Body of pancreas (tissue), 4 donors: Measurements from ENCODE around the gene HELQ. TPM values are rescaled to one million over a fixed set of nuclear protein-coding genes. Genes with fewer than 3 reads are reported as not detected.
A peak's percentile ranks its signal among the peaks of the same experiment; 100 is the strongest.
"Not testable (repeated sequence)": the region's sequence is repeated elsewhere in the genome, so short reads cannot be mapped to it uniquely, and the experiment has no call there.

Source experiments
- ATAC-seq: fragments of 150-250 bp; one replicate; pipeline ENCODE4 v1.9.1; 2016
- DNase-seq, 4 donors: peaks; one replicate each; pipeline ENCODE4 v3.0.0-alpha.2; 2019
- H3K27ac ChIP-seq, 4 donors: fragments of 200-600 bp; sonication (generic); 1 replicate in 3 of 4; 2 replicates in 1 of 4; pipeline versions ENCODE4 v1.5.1 to v1.6.1; 2016 to 2019; ENCODE audit warnings: mild to moderate bottlenecking in 1 of 4, mixed read lengths in 1 of 4, moderate library complexity in 1 of 4
- H3K27me3 ChIP-seq, 2 donors: fragments of 200-600 bp; sonication (generic); one replicate each; pipeline ENCODE4 v1.6.0; 2016; ENCODE audit warnings: mild to moderate bottlenecking in 1 of 2
- H3K36me3 ChIP-seq, 2 donors: fragments of 200-600 bp; sonication (generic); replicated peaks in 1 of 2; 2 replicates each; pipeline ENCODE4 v1.5.1; 2016; ENCODE audit warnings: low read depth in 2 of 2; ENCODE audit not compliant: insufficient read depth in 1 of 2
- H3K4me1 ChIP-seq: fragments of 200-600 bp; sonication (generic); one replicate; pipeline ENCODE4 v1.6.0; 2016
- H3K4me3 ChIP-seq, 2 donors: fragments of 200-600 bp; sonication (generic); 1 replicate in 1 of 2; 2 replicates in 1 of 2; pipeline ENCODE4 v1.5.1; 2016 to 2019
- H3K9me3 ChIP-seq, 3 donors: fragments of 200-600 bp; sonication (generic); 1 replicate in 2 of 3; 2 replicates in 1 of 3; pipeline ENCODE4 v1.5.1; 2016
- POLR2A ChIP-seq, 3 donors: fragments of 450-650 bp; IDR thresholded peaks; one replicate each; pipeline ENCODE4 v1.6.1; 2016; ENCODE audit warnings: antibody characterized with exemption in 3 of 3, mild to moderate bottlenecking in 2 of 3
- WGBS, 2 donors: methylation state at CpG; one replicate each; pipeline ENCODE4 v1.1.5; 2017; 5-methylcytosine and 5-hydroxymethylcytosine counted together
- intact Hi-C: fragments of 100-400 bp; cut with DNase I; formaldehyde crosslinking; loops from one replicate; pipeline ENCODE4 v1.15.1; 2023
- total RNA-seq, 2 donors: library from RNA; depleted of rRNA; stranded (reverse); fragments of >200 nt; gene quantifications; one replicate each; pipeline ENCODE4 v1.1.0, GENCODE V29; 2016
- TF ChIP-seq, protein P1 (sequence below), 7 experiments: fragments of 450-650 bp in 4 of 7; fragments of 200-600 bp in 3 of 7; sonication (generic) in 3 of 7; IDR thresholded peaks; one replicate each; pipeline ENCODE4 v1.5.1; 2016 to 2019; ENCODE audit warnings: antibody characterized with exemption in 7 of 7

HELQ gene
- total RNA-seq, 2 donors from 2014 or later, result 14.0 to 24.4 TPM

DNA sequence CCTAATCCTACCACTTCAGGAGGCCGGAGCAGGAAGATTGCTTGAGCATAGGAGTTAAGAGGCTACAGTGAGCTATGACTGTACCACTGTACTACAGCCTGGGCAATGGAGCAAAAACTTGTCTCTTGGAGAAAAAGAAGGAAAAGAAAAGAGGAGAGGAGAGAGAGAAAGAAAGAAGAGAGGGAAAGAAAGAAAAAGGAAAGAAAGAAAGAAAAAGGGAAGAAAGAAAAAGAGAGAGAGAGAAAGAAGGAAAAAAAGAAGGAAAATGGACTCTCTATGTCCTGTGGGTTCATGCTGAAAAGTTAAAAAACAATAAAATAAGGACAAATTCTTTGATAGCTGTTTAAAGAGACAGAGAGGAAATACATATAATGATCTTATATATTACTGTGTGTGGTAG is 42.6 kb upstream of the HELQ start:
- H3K4me3 ChIP-seq, result no peak overlapping the region
- H3K36me3 ChIP-seq, result no peaks in the 10 kb centered on the region
- no peak overlapping the region for H3K27ac ChIP-seq
- DNase-seq (no peak), ATAC-seq (no peak)
- H3K27me3 ChIP-seq, result no peaks in the 10 kb centered on the region
- H3K4me1 ChIP-seq, result no peaks in the 10 kb centered on the region
- TF ChIP-seq, protein P1, sequence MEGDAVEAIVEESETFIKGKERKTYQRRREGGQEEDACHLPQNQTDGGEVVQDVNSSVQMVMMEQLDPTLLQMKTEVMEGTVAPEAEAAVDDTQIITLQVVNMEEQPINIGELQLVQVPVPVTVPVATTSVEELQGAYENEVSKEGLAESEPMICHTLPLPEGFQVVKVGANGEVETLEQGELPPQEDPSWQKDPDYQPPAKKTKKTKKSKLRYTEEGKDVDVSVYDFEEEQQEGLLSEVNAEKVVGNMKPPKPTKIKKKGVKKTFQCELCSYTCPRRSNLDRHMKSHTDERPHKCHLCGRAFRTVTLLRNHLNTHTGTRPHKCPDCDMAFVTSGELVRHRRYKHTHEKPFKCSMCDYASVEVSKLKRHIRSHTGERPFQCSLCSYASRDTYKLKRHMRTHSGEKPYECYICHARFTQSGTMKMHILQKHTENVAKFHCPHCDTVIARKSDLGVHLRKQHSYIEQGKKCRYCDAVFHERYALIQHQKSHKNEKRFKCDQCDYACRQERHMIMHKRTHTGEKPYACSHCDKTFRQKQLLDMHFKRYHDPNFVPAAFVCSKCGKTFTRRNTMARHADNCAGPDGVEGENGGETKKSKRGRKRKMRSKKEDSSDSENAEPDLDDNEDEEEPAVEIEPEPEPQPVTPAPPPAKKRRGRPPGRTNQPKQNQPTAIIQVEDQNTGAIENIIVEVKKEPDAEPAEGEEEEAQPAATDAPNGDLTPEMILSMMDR (IDR thresholded peaks at IDR 0.05), result no peak
- no peak for TF ChIP-seq POLR2A (IDR thresholded peaks at IDR 0.05)
- WGBS, 2 donors, result 80 to 86% methylated on average over 1 of the region's 1 CpG
- no peaks in the 10 kb centered on the region for H3K9me3 ChIP-seq
- intact Hi-C loops, result no loop called here

GRCh38 chr4:83496085-83496917 is 40.7 kb upstream of the HELQ start:
- DNase-seq, H3K4me3 ChIP-seq, H3K27me3 ChIP-seq, H3K27ac ChIP-seq, H3K9me3 ChIP-seq, H3K4me1 ChIP-seq, H3K36me3 ChIP-seq, intact Hi-C loops, ATAC-seq: not testable (repeated sequence)
- WGBS, 2 donors, result 79 to 84% methylated on average over 7 to 8 of the region's 8 CpGs

- no peaks in the 10 kb centered on the region for H3K4me1 ChIP-seq
- ATAC-seq (no peak), DNase-seq (no peak)
- H3K27ac ChIP-seq, result no peak overlapping the region
- no peaks in the 10 kb centered on the region for H3K27me3 ChIP-seq
- H3K36me3 ChIP-seq, result no peaks in the 10 kb centered on the region
- TF ChIP-seq, protein P1 (IDR thresholded peaks at IDR 0.05), result peak; percentile 14 to 66 (median 50)
- TF ChIP-seq POLR2A (IDR thresholded peaks at IDR 0.05), result no peak
- intact Hi-C loops, result no loop called here
- H3K9me3 ChIP-seq, result no peaks in the 10 kb centered on the region
- H3K4me3 ChIP-seq, result no peak overlapping the region
- WGBS, 2 donors, result 3% methylated on average over 1 of the region's 1 CpG
Observed at GRCh38 chr4:83490876-83491450, 35.3 kb upstream of the HELQ start.

DNA sequence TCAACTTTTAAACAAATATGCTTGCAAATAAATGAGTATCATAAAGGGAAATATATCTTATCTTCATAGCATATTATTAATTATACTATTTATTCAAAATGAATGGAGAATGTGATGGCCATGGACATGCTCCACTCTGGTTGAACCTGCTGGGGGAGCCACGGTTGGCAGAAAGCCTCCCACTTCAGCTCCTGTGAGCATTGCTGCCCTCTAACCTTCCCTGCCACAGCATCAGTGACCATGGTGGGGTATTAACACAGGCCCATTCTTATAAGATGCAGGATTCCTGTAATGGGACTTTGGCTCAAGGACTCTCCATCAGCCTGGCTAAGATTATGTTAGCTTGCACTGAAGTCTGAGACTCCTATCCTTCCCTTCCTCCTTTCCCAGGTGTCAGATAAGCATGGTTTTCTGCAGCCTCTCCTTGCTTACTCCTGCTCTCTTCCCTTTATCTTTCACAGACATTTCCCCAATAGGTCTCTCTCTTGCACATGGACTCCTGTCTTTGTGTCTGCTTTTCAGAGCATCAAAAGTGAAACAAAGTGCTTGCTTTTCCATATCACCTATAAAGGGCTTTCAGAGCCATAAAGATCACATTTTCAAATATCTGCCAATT is 34.2 kb upstream of the HELQ start:
- Histone ChIP-seq H3K27me3 (no peaks in the 10 kb centered on the region), H3K27ac (no peak overlapping the region), H3K9me3 (no peaks in the 10 kb centered on the region), H3K36me3 (no peaks in the 10 kb centered on the region), H3K4me3 (no peak overlapping the region), H3K4me1 (peaks cover 4% of the 10 kb centered on the region)
- ATAC-seq (no peak), DNase-seq (no peak)
- 4 to 21% methylated on average over 1 of the region's 1 CpG for WGBS, 2 donors
- intact Hi-C loops, result no loop called here
- TF ChIP-seq, protein P1 (IDR thresholded peaks at IDR 0.05), result no peak
- no peak for TF ChIP-seq POLR2A (IDR thresholded peaks at IDR 0.05)

- WGBS, 2 donors, result 71 to 77% methylated on average over 3 of the region's 3 CpGs
Observed at GRCh38 chr4:83486457-83487129, 31.0 kb upstream of the HELQ start.

More at GRCh38 chr4:83486457-83487129, 31.0 kb upstream of the HELQ start:
- Histone ChIP-seq H3K9me3 (no peaks in the 10 kb centered on the region), H3K27ac (no peak overlapping the region), H3K36me3 (no peaks in the 10 kb centered on the region), H3K4me1 (peaks cover 9% of the 10 kb centered on the region), H3K27me3 (no peaks in the 10 kb centered on the region), H3K4me3 (no peak overlapping the region)
- intact Hi-C loops, result no loop called here
- ATAC-seq (no peak), DNase-seq (no peak)
- TF ChIP-seq, protein P1 (IDR thresholded peaks at IDR 0.05), result no peak
- no peak for TF ChIP-seq POLR2A (IDR thresholded peaks at IDR 0.05)
